Neural progenitor cell (in vitro differentiated cells): Measurements from ENCODE around the gene WASHC2C. TPM values are rescaled to one million over a fixed set of nuclear protein-coding genes. Genes with fewer than 3 reads are reported as not detected.
A peak's percentile ranks its signal among the peaks of the same experiment; 100 is the strongest.
"Not testable (repeated sequence)": the region's sequence is repeated elsewhere in the genome, so short reads cannot be mapped to it uniquely, and the experiment has no call there.

ENCODE experiments used
- DNase-seq: peaks from one replicate; pipeline ENCODE4 v3.0.0-alpha.2; 2016; ENCODE audit warnings: low spot score
- H2AFZ ChIP-seq: fragments of 200-600 bp; sonication (generic); replicated peaks from 2 replicates; pipeline ENCODE4 v1.6.1; 2016; ENCODE audit warnings: antibody characterized with exemption
- H3F3A ChIP-seq: fragments of 200-600 bp; sonication (generic); 2 replicates; pipeline ENCODE4 v1.6.1; 2016; ENCODE audit warnings: antibody characterized with exemption, low read depth
- H3K27ac ChIP-seq: fragments of 200-600 bp; sonication (generic); 2 replicates; pipeline ENCODE4 v1.5.1; 2016; ENCODE audit warnings: mild to moderate bottlenecking
- H3K27me3 ChIP-seq: fragments of 200-600 bp; sonication (generic); 2 replicates; pipeline ENCODE4 v1.6.1; 2016; ENCODE audit warnings: mild to moderate bottlenecking, moderate library complexity
- H3K36me3 ChIP-seq: fragments of 200-600 bp; sonication (generic); 2 replicates; pipeline ENCODE4 v1.5.1; 2016
- H3K4me1 ChIP-seq: fragments of 200-600 bp; sonication (generic); 2 replicates; pipeline ENCODE4 v1.6.1; 2016; ENCODE audit warnings: mixed run types
- H3K4me2 ChIP-seq: fragments of 200-600 bp; sonication (generic); 2 replicates; pipeline ENCODE4 v1.6.1; 2016
- H3K4me3 ChIP-seq: fragments of 200-600 bp; sonication (generic); 2 replicates; pipeline ENCODE4 v1.5.1; 2016
- H3K79me2 ChIP-seq: fragments of 200-600 bp; sonication (generic); 2 replicates; pipeline ENCODE4 v1.6.1; 2016; ENCODE audit warnings: low read depth
- H3K9ac ChIP-seq: fragments of 200-600 bp; sonication (generic); 2 replicates; pipeline ENCODE4 v1.6.1; 2016
- H3K9me3 ChIP-seq: fragments of 200-600 bp; sonication (generic); 2 replicates; pipeline ENCODE4 v1.5.1; 2016; ENCODE audit warnings: low read depth
- H4K20me1 ChIP-seq: fragments of 200-600 bp; sonication (generic); 2 replicates; pipeline ENCODE4 v1.6.1; 2016; ENCODE audit warnings: low read depth
- H3K27ac Mint-ChIP-seq: 3 replicates; pipeline ENCODE4 v1.8.0; 2021; ENCODE audit warnings: mixed read lengths
- H3K27me3 Mint-ChIP-seq: 2 replicates; pipeline ENCODE4 v1.8.0; 2022; ENCODE audit warnings: low read depth, mild to moderate bottlenecking, inconsistent platforms, moderate library complexity, mixed read lengths; ENCODE audit not compliant: insufficient read depth
- H3K36me3 Mint-ChIP-seq: 3 replicates; pipeline ENCODE4 v1.8.0; 2021; ENCODE audit warnings: mixed read lengths
- H3K4me1 Mint-ChIP-seq: 3 replicates; pipeline ENCODE4 v1.8.0; 2021; ENCODE audit warnings: mixed read lengths
- H3K4me3 Mint-ChIP-seq: 3 replicates; pipeline ENCODE4 v1.8.0; 2021; ENCODE audit warnings: mild to moderate bottlenecking, moderate library complexity, mixed read lengths
- H3K9me3 Mint-ChIP-seq: 3 replicates; pipeline ENCODE4 v1.8.0; 2020; ENCODE audit warnings: mixed read lengths
- total RNA-seq: library from RNA; depleted of rRNA; stranded (reverse); fragments of >200 nt; gene quantifications from 2 replicates; pipeline ENCODE4 v1.2.3, GENCODE V29; 2015; ENCODE audit warnings: low replicate concordance

WASHC2C gene
- total RNA-seq, 1 donor from 2014 or later: 33.0 TPM

DNA sequence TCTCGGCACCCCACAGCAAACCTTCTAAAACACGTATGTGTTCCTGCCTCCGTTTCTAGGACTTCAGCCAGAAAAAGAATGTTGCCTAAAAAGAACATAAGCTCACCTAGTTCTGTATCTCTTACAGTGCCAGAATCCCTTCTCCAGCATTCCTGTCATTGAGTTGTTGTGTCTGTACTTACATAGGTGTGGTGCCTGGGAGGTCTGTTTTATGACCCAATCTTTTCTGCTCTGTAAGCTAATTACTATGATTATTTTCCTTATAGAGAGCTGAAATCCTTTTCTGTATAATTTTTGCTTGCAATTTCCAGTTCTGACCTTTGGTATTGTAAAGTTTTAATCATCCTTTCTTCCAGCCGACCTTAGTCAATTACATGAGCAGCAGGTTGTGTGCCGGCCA, 28.0 kb downstream of the WASHC2C start:
- H3K36me3 Mint-ChIP-seq, H4K20me1 ChIP-seq, H3K4me1 Mint-ChIP-seq, H3K36me3 ChIP-seq, H3K9ac ChIP-seq, H3K4me3 Mint-ChIP-seq, H3K4me1 ChIP-seq, H3K4me2 ChIP-seq, H3K79me2 ChIP-seq, H3K4me3 ChIP-seq, H3K9me3 ChIP-seq, H3K27me3 ChIP-seq, H3K27me3 Mint-ChIP-seq, H3K27ac ChIP-seq, H2AFZ ChIP-seq, DNase-seq, H3K9me3 Mint-ChIP-seq, H3K27ac Mint-ChIP-seq, H3F3A ChIP-seq: not testable (repeated sequence)

- DNase-seq: not testable (repeated sequence)
Measured at GRCh38 chr10:45756065-45756464, 29.0 kb downstream of the WASHC2C start.

DNA sequence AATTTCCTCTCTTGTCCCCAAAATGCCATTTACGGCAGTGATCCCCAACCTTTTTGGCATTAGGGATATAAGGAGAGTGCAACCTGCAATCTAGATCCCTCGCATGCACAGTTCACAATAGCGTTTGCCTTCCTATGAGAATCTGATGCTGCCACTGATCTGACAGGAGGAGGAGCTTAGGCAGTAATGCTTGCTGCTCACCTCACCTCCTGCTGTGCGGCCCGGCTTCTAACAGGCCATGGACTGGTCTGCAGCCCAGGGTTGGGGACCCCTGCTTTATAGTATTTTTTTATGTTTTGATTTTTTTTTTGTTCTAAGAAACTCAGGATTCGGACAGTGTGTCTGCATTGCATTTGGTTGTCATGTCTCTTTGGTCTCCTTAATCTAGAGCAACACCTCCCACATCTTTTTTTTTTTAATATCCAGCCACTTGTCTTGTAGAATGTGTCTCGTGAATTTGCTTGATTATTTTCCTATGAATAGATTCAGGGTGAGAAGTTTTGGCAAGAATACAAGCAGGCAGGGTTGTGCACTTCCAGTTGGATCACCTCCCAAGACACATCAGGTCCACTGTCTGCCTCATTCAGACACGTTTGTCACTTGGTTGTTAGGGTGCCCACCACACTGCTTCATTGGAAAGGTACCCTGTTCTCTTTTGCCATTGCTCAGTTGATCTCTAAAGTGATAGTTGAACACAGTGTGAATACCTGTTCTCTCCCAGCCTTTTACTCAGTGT, 30.8 kb downstream of the WASHC2C start:
- H4K20me1 ChIP-seq, H3K4me2 ChIP-seq, H3K4me1 ChIP-seq, H3K79me2 ChIP-seq, H2AFZ ChIP-seq, H3K27ac Mint-ChIP-seq, H3K9ac ChIP-seq, H3K4me1 Mint-ChIP-seq, H3K27ac ChIP-seq, H3K4me3 ChIP-seq, H3K27me3 Mint-ChIP-seq, H3K27me3 ChIP-seq, H3F3A ChIP-seq, H3K36me3 ChIP-seq, H3K36me3 Mint-ChIP-seq, H3K9me3 ChIP-seq, H3K9me3 Mint-ChIP-seq, H3K4me3 Mint-ChIP-seq: not testable (repeated sequence)
- peak; percentile 5 for DNase-seq

More at GRCh38 chr10:45756065-45756464, 29.0 kb downstream of the WASHC2C start:
- not testable (repeated sequence) for H3K9me3 ChIP-seq, H3K4me3 ChIP-seq, H3K27me3 Mint-ChIP-seq, H3K36me3 ChIP-seq, H3K9me3 Mint-ChIP-seq, H3K27ac ChIP-seq, H3K4me3 Mint-ChIP-seq, H3K79me2 ChIP-seq, H3K4me1 Mint-ChIP-seq, H2AFZ ChIP-seq, H3K36me3 Mint-ChIP-seq, H3K4me1 ChIP-seq, H3K27ac Mint-ChIP-seq, H3K4me2 ChIP-seq, H4K20me1 ChIP-seq, H3F3A ChIP-seq, H3K27me3 ChIP-seq, H3K9ac ChIP-seq

DNA sequence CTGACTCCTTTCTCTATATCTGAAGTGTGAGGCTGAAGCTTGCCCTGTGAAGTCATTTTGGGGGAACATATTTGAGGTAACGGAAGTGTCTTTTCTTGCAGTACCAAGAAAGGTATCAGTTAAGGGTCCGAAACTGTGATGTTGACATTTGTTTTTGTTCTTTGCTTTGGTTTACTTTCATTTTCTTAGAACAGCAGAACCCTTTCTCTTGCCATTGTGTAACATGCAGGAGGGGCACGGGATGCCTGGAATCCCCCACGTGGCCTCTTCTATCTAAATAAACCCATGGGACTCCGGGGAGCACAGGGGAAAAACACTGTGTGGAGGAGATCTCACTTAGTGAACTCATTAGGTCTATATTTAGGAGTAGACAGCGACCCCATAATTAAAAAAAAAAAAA, 34.6 kb downstream of the WASHC2C start:
- not testable (repeated sequence) for H3F3A ChIP-seq, H3K27me3 Mint-ChIP-seq, H3K9me3 Mint-ChIP-seq, H3K4me2 ChIP-seq, H4K20me1 ChIP-seq, H3K27ac Mint-ChIP-seq, H3K9me3 ChIP-seq, H3K79me2 ChIP-seq, H3K9ac ChIP-seq, DNase-seq, H3K4me1 ChIP-seq, H3K36me3 ChIP-seq, H3K27me3 ChIP-seq, H2AFZ ChIP-seq, H3K4me3 ChIP-seq, H3K36me3 Mint-ChIP-seq, H3K4me1 Mint-ChIP-seq, H3K4me3 Mint-ChIP-seq, H3K27ac ChIP-seq

DNA sequence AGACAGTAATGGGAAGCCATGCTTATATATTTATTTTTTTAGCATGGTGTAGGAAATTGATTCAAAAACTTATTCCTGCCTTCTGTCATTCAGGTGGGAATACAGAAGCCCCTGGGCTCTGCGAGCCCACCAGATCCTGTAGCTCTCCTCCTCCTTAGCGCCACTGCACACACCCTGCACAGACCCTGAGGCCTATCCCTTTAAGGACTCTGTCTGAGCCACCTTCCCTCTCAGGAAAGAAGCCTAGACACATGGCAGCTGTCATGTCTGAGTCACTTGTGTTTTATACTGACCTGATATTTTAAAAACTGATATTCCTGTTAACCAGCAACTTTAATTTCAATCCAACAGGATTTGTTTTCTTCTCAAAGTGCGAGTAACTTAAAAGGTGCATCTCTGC, 36.0 kb downstream of the WASHC2C start:
- H4K20me1 ChIP-seq, H3K36me3 ChIP-seq, H3K9me3 ChIP-seq, H3K4me1 Mint-ChIP-seq, H3K4me1 ChIP-seq, H3K9me3 Mint-ChIP-seq, H2AFZ ChIP-seq, H3K4me2 ChIP-seq, H3K27ac Mint-ChIP-seq, H3K79me2 ChIP-seq, H3K4me3 Mint-ChIP-seq, H3F3A ChIP-seq, H3K27ac ChIP-seq, DNase-seq, H3K36me3 Mint-ChIP-seq, H3K27me3 Mint-ChIP-seq, H3K4me3 ChIP-seq, H3K27me3 ChIP-seq, H3K9ac ChIP-seq: not testable (repeated sequence)

DNA sequence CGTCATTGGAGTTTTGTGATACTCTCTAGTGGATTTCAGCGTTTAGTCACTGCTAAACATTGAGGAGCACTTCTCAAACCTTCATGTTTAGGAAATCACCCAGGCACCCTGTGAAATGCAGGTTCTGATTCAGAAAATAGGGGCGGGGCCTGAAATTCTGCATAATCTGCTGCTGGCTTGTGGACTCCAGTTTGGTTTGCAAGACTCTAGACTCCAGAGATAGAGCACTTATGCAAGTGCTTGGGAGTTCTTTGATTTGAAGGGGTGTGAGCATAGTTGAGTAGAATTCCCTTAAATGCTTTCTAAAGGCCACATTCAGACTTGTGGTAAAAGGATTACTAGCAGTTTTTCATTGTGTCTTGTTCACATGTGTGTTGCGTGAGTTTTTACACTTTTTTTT, 41.3 kb downstream of the WASHC2C start:
- H3K9me3 Mint-ChIP-seq, H2AFZ ChIP-seq, H3K4me2 ChIP-seq, H3K4me3 ChIP-seq, H3K36me3 Mint-ChIP-seq, H3K27ac ChIP-seq, H3K36me3 ChIP-seq, H3K4me3 Mint-ChIP-seq, DNase-seq, H3K27me3 ChIP-seq, H3K27ac Mint-ChIP-seq, H3K9ac ChIP-seq, H4K20me1 ChIP-seq, H3K27me3 Mint-ChIP-seq, H3K9me3 ChIP-seq, H3K79me2 ChIP-seq, H3K4me1 Mint-ChIP-seq, H3K4me1 ChIP-seq, H3F3A ChIP-seq: not testable (repeated sequence)

DNA sequence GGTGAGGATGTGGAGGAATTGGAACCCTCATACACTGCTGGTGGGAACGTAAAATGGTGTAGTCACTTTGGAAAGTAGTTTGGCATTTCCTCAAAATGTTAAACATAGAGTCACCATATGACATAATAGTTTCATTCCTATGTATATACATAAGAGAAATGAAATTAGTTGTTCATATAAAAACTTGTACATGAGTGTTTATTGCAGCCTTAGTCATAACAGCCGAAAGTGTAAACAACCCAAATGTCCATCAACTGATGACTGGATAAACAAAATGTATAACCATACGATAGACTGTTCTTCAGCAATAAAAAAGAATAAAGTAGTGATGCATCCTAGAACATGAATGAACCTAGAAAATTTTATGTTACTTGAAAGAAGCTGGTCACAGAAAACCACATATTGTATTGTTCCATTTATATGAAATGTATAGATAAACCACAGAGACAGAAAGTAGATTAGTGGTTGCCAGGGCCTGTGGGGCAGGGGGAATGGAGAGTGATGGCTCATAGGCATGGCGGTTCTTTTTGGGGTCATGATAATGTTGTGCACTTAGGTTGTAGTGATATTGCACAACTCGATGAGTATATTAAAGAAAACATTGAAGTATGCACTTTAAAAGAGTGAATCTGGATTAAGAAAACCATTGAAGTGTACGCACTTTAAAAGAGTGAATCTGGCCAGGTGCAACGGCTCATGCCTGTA, 44.8 kb downstream of the WASHC2C start:
- H3K27me3 ChIP-seq, H4K20me1 ChIP-seq, H3K9ac ChIP-seq, DNase-seq, H3K27ac ChIP-seq, H3K36me3 ChIP-seq, H3K27me3 Mint-ChIP-seq, H2AFZ ChIP-seq, H3K4me3 ChIP-seq, H3K27ac Mint-ChIP-seq, H3K4me1 ChIP-seq, H3K4me3 Mint-ChIP-seq, H3K36me3 Mint-ChIP-seq, H3K9me3 Mint-ChIP-seq, H3K4me1 Mint-ChIP-seq, H3K79me2 ChIP-seq, H3F3A ChIP-seq, H3K4me2 ChIP-seq, H3K9me3 ChIP-seq: not testable (repeated sequence)

GRCh38 chr10:45786217-45786616, 59.2 kb downstream of the WASHC2C start:
- not testable (repeated sequence) for H3K27me3 ChIP-seq, H3K4me3 Mint-ChIP-seq, DNase-seq, H3K9me3 ChIP-seq, H3K79me2 ChIP-seq, H3K27me3 Mint-ChIP-seq, H3K4me3 ChIP-seq, H3K27ac Mint-ChIP-seq, H3K36me3 ChIP-seq, H3K4me2 ChIP-seq, H3K27ac ChIP-seq, H2AFZ ChIP-seq, H3K9me3 Mint-ChIP-seq, H3K36me3 Mint-ChIP-seq, H3K9ac ChIP-seq, H3K4me1 Mint-ChIP-seq, H3K4me1 ChIP-seq, H4K20me1 ChIP-seq, H3F3A ChIP-seq
